CD4-positive, alpha-beta T cell treated with Interleukin-6 for 4 hours (primary cell): ENCODE results near the gene NDUFAF5.

Experiments used
- DNase-seq: peaks from one replicate; pipeline ENCODE4 v3.0.0-alpha.2; 2020; ENCODE audit warnings: mixed read lengths

Gene NDUFAF5

GRCh38 chr20:13778827-13779226 lies 6.0 kb upstream of the NDUFAF5 start:
- DNase-seq = no peak

- no peak for DNase-seq
Measured at GRCh38 chr20:13783528-13783927, 1.3 kb upstream of the NDUFAF5 start.

DNA sequence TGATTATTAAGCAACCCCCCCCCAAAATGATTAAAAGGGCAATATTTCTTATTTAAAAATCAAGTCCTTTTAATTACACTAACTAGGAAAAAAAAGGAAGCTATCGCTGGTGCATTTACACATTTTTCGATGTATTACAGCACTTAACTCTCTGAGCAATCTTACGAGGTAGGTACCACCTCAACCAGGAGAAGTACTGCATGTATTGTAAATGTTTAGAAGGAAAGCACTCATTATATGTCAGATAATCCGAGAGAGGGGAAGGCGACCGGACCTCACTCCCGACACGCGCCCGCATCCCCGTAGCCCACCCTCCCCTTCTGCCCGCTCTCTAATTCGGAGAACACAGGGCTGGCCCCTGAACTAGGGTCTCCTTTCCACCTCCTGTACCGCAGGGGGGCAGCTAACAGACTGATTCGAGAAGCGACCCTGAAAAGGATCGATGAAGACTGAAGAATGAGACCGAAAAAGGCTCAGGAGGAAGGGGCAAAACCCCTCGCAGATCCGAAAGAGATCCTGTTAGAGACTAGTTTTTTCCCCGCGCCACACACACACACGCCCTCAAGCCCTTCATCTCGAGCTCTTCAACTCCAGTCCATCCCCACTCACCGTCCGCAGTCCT lies 446 bp upstream of the NDUFAF5 start:
- no peak for DNase-seq

- DNase-seq = no peak
Measured at GRCh38 chr20:13786143-13786828, 1.5 kb downstream of the NDUFAF5 start.

GRCh38 chr20:13788167-13788834 lies 3.5 kb downstream of the NDUFAF5 start:
- DNase-seq = peak; percentile 35

- DNase-seq = no peak
Measured at GRCh38 chr20:13790708-13791107, 5.9 kb downstream of the NDUFAF5 start.

- no peak for DNase-seq
Measured at GRCh38 chr20:13791540-13792459, 7.0 kb downstream of the NDUFAF5 start.

DNA sequence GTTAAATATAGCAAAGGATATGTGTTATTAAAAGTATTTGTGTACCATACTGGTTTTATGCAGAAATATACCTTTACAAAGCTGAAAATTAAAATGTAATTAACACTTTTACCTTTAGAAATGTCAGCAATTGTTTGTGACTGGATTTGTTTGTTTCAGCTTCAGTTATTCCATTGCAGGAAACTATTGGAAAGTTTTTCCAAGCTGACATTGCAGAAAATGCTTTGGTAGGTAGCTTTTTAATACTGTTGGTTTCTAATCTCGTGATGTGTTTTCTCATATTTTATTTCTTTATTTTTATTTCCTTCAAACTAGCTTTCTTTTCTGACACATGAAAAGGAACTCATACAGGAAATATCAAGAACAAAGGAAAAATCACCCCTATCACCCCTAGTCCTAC lies 8.2 kb downstream of the NDUFAF5 start:
- DNase-seq = no peak

- DNase-seq = no peak
Measured at GRCh38 chr20:13794667-13795066, 9.8 kb downstream of the NDUFAF5 start.

DNA sequence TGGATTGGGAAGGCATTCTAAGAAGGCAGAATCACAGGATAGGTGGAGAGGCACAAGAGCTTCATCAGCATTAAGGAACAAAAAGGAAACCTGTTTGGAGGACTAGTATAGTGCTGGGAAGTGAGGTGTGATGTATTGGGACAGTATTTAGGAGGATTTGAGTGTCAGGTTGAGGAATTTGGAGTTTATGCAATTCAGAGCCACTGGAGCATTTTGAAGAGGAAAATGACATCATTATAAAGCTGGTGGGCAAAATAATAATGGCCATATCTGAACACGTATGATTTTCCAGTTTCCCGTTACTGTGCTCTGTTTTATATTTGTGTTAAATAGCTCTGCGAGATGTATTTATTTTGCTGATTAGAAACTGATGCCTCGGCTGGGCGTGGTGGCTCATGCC lies 14.2 kb downstream of the NDUFAF5 start:
- DNase-seq = no peak

DNA sequence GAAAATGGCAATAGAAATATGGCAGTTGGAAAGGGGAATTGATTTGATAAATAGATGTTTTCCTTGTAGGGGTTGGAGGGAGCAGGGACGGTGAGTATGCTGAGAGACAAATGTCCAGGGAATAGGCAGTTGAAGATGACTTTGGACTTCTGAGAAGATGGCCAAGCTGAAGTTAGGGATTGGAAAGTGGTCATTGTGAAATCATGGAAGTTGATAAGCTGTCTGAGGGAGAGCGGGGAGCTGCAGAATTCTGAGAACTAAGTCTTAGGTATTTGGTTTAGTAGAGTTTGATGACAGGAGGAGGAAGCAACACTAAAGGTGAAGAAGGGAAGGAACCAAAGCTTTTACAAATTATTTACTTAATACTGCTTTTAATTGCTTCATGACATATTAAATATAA lies 15.1 kb downstream of the NDUFAF5 start:
- DNase-seq = no peak

DNA sequence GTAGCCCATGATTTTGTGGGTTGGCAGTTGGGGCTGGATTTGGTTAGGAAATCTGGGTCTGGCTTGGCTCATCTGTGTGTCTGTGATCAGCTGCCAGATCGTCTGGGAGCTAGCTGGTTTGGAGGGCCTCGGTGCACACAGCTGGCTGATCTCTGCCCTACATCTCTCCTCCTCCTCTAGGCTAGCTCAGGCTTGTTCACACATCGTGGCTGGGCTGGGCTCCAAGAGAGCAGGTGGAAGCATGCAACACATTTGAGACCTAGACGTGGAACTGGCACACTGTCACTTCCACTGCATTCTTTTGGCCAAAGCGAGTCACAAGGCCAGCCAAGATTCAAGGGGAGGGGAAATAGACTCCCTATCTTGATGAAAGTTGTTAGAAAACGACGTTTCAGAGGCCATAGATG lies 15.9 kb downstream of the NDUFAF5 start:
- DNase-seq = no peak

GRCh38 chr20:13809373-13809772 lies 24.5 kb downstream of the NDUFAF5 start:
- DNase-seq = no peak

- no peak for DNase-seq
Measured at GRCh38 chr20:13809855-13810254, 25.0 kb downstream of the NDUFAF5 start.

GRCh38 chr20:13810446-13810845 lies 25.6 kb downstream of the NDUFAF5 start:
- DNase-seq = no peak

GRCh38 chr20:13813910-13814309 lies 29.1 kb downstream of the NDUFAF5 start:
- no peak for DNase-seq

- DNase-seq = no peak
Measured at GRCh38 chr20:13814672-13815071, 29.8 kb downstream of the NDUFAF5 start.

GRCh38 chr20:13816757-13817156 lies 31.9 kb downstream of the NDUFAF5 start:
- DNase-seq = no peak

GRCh38 chr20:13817342-13817741 lies 32.5 kb downstream of the NDUFAF5 start:
- no peak for DNase-seq

- DNase-seq = peak; percentile 7
Measured at GRCh38 chr20:13819885-13820645, 35.2 kb downstream of the NDUFAF5 start.

GRCh38 chr20:13821876-13822275 lies 37.0 kb downstream of the NDUFAF5 start:
- DNase-seq = no peak

DNA sequence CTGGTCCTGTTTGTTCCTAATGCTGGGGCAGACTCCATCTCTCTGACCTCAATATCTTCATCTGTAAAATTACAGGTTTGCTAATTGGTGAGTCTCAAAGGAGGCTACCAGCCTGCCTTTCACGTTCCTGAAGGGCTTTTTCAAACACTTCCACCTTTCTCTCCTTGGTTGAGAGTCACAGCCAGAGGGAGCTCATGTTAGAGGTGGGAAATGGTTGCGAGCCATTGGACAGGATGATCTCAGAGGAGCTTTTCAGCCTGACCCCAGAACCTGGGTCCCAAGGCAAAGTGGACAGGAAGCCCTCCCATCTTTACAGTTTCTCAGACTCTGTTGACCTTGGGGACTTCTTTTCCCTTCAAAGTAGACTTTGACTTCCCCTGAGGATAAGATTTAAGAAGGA lies 37.6 kb downstream of the NDUFAF5 start:
- DNase-seq = no peak
